Common myeloid progenitor, CD34-positive (primary cell): ENCODE data around the gene PRR35.
A peak's percentile ranks its signal among the peaks of the same experiment; 100 is the strongest.

ENCODE experiments used
- CTCF ChIA-PET: fragments of 350-600 bp; sonication (Branson Sonifier 250); formaldehyde crosslinking; loops from one replicate; lab custom pipeline; 2021; ENCODE audit warnings: antibody characterized with exemption; lab: Charles Lee
- POLR2A ChIA-PET: fragments of 350-600 bp; sonication (Branson Sonifier 250); formaldehyde crosslinking; loops from one replicate; lab custom pipeline; 2021; ENCODE audit warnings: antibody characterized with exemption; lab: Charles Lee
- DNase-seq, 3 donors: peaks; one replicate each; pipeline versions ENCODE4 v3.0.0 to v3.0.0-alpha.2; 2013
- H3K27ac ChIP-seq, 2 experiments: 1 replicate in 1 of 2; 2 replicates in 1 of 2; pipeline ENCODE4 v1.7.0; 2013; ENCODE audit warnings: inconsistent platforms in 2 of 2, low read length in 2 of 2, mild to moderate bottlenecking in 2 of 2, low read depth in 1 of 2, moderate library complexity in 1 of 2; ENCODE audit not compliant: severe bottlenecking in 2 of 2, insufficient read depth in 1 of 2, poor library complexity in 1 of 2
- H3K27me3 ChIP-seq, 5 experiments: replicated peaks in 2 of 5; 1 replicate in 3 of 5; 2 replicates in 2 of 5; pipeline versions ENCODE4 v1.6.1 to v1.7.0; 2013; ENCODE audit warnings: low read length in 4 of 5, mild to moderate bottlenecking in 2 of 5, moderate library complexity in 2 of 5, inconsistent platforms in 1 of 5; ENCODE audit not compliant: insufficient read depth in 5 of 5, control insufficient read depth in 4 of 5
- H3K36me3 ChIP-seq, 4 experiments: 1 replicate in 2 of 4; 2 replicates in 2 of 4; pipeline versions ENCODE4 v1.6.1 to v1.7.0; 2013; ENCODE audit warnings: low read length in 3 of 4, control low read depth in 1 of 4, mild to moderate bottlenecking in 1 of 4; ENCODE audit not compliant: control insufficient read depth in 4 of 4, insufficient read depth in 4 of 4
- H3K4me1 ChIP-seq, 4 experiments: 1 replicate in 3 of 4; 2 replicates in 1 of 4; pipeline versions ENCODE4 v1.6.1 to v1.7.1; 2013; ENCODE audit warnings: low read length in 3 of 4, mild to moderate bottlenecking in 3 of 4, control low read depth in 1 of 4, inconsistent platforms in 1 of 4, moderate library complexity in 1 of 4; ENCODE audit not compliant: control insufficient read depth in 4 of 4, insufficient read depth in 4 of 4; ENCODE audit errors: control extremely low read depth in 1 of 4
- H3K4me3 ChIP-seq, 7 experiments: 1 replicate in 4 of 7; 2 replicates in 3 of 7; pipeline versions ENCODE4 v1.5.1 to v1.7.0; 2013; ENCODE audit warnings: mild to moderate bottlenecking in 7 of 7, low read length in 6 of 7, moderate library complexity in 6 of 7, inconsistent platforms in 2 of 7, low read depth in 2 of 7, control low read depth in 1 of 7; ENCODE audit not compliant: insufficient read depth in 4 of 7, control insufficient read depth in 1 of 7; ENCODE audit errors: extremely low read depth in 1 of 7
- H3K9me3 ChIP-seq, 5 experiments: 1 replicate in 4 of 5; 2 replicates in 1 of 5; pipeline versions ENCODE4 v1.6.1 to v1.7.1; 2013; ENCODE audit warnings: low read length in 4 of 5, mild to moderate bottlenecking in 2 of 5, inconsistent platforms in 1 of 5, low read depth in 1 of 5, moderate library complexity in 1 of 5; ENCODE audit not compliant: control insufficient read depth in 4 of 5, insufficient read depth in 2 of 5; ENCODE audit errors: control extremely low read depth in 1 of 5
- WGBS: methylation state at CpG from one replicate; pipeline ENCODE4 v1.1.5; 2013; ENCODE audit not compliant: insufficient coverage; 5-methylcytosine and 5-hydroxymethylcytosine counted together

PRR35 gene

DNA sequence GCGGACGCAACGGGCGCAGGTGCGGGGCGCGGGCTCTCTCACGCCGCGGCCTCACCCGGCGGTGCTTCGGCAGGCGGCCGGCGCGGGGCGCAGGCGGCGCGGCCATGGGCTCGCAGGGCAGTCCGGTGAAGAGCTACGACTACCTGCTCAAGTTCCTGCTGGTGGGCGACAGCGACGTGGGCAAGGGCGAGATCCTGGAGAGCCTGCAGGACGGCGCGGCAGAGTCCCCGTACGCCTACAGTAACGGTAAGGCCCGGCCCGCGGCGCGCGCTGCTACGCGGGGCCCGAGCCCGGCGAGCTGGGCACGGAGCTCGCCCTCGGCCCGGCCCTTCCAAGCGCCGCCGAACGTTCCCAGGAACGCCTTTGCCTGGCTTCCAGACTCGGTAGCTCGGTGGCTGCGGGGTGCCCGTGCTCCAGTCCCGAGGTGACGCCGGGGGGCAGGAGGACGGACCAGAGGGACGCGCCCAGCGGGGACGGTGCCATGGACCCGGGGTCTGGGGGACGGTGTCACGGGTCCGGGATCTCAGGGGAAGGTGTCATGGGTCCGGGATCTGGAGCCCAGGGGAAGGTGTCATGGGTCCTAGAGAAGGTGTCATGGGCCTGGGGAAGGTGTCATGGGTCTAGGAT lies 30.1 kb downstream of the PRR35 start:
- WGBS = 2% methylated on average over 55 of the region's 71 CpGs
- Histone ChIP-seq H3K27me3 (peaks cover 0 to 2% (median 0%) of the 10 kb centered on the region in 5 experiments), H3K36me3 (peaks cover 0 to 9% (median 7%) of the 10 kb centered on the region in 4 experiments), H3K27ac (peak overlapping the region; percentile 25 to 79), H3K4me1 (peaks cover 0 to 56% (median 54%) of the 10 kb centered on the region in 4 experiments), H3K9me3 (no peaks in the 10 kb centered on the region), H3K4me3 (peak overlapping the region; percentile 68 to 88 (median 82))
- peak in 2 of 3 donors; percentile 49 to 60 for DNase-seq
- CTCF ChIA-PET = interaction anchor here (1.3 to 4.0 kb wide), 2 partner anchors 10 kb away, joined by 11 to 21 read pairs; no protein-coding TSS in a partner anchor
- POLR2A ChIA-PET = interaction anchor here (1.1 kb wide), 1 partner anchor 10 kb away, joined by 5 read pairs; no protein-coding TSS in a partner anchor

GRCh38 chr16:590815-591200 lies 30.6 kb downstream of the PRR35 start:
- Histone ChIP-seq H3K4me3 (peak overlapping the region; percentile 68 to 88 (median 82)), H3K27me3 (no peaks in the 10 kb centered on the region), H3K9me3 (no peaks in the 10 kb centered on the region), H3K27ac (peak overlapping the region in 1 of 2 experiments; percentile 79), H3K36me3 (peaks cover 0 to 9% (median 7%) of the 10 kb centered on the region in 4 experiments), H3K4me1 (peaks cover 0 to 56% (median 53%) of the 10 kb centered on the region in 4 experiments)
- 77% methylated on average over 10 of the region's 10 CpGs for WGBS
- no peak for DNase-seq
- ChIA-PET CTCF (interaction anchor here (1.3 to 4.0 kb wide), 2 partner anchors 10 kb away, joined by 11 to 21 read pairs; no protein-coding TSS in a partner anchor), POLR2A (interaction anchor here (1.1 kb wide), 1 partner anchor 10 kb away, joined by 5 read pairs; no protein-coding TSS in a partner anchor)

DNA sequence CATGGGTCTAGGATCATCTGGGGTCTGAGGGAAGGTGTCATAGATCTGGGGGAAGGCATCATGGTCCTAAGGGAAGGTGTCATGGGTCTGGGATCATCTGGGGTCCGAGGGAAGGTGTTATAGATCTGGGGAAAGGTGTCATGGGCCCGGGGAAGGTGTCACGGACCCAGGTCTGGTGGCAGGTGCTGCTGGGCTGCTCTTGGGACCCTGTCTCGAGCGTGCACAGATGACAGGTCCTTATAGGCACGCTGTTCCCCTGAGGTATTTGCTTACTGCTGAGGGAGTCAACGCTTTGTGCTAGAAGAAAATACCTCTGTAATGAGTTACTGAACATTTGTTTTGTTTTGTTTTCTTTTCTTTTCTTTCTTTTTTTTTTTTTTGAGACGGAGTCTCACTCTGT lies 31.0 kb downstream of the PRR35 start:
- peaks cover 0 to 11% (median 8%) of the 10 kb centered on the region in 4 experiments for H3K36me3 ChIP-seq
- H3K4me1 ChIP-seq = peaks cover 0 to 59% (median 52%) of the 10 kb centered on the region in 4 experiments
- no peak overlapping the region for H3K27ac ChIP-seq
- no peaks in the 10 kb centered on the region for H3K9me3 ChIP-seq
- peak overlapping the region in 4 of 7 experiments; percentile 82 to 88 (median 86) for H3K4me3 ChIP-seq
- ChIA-PET POLR2A (no interaction called here), CTCF (interaction anchor here (4.0 kb wide), 1 partner anchor 11 kb away, joined by 21 read pairs; no protein-coding TSS in a partner anchor)
- no peak for DNase-seq
- no peaks in the 10 kb centered on the region for H3K27me3 ChIP-seq
- 93% methylated on average over 5 of the region's 8 CpGs for WGBS

DNA sequence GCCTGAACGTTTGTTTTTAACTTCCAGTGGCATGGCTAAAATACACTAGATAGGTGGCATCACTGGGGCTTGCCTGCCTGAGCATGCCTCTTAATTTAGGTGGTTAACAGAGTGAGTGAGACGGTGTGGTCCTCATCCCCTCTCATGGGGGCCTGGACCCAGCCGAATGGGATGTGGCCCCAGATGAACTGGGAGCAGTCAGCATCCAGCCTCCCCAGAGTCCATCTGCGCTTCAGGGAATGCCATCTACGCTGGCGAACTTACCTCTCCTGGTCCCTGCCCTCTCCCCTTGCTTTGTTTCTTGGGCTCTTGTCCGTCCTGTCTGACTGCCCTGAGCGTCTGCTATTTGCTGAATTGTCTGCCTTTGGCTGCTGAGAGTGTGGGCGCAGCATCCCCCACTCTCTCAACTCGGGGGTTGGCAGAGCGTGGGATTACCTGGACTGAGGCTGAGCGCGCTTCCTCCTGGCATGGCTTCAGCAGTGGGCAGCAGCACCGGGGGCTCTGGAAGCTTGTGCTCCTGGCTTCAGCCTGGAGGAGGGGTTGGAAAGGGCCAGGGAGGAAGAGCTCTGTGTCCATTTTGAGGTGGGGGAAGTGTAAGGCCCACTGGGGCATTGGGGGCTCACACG lies 31.8 kb downstream of the PRR35 start:
- CTCF ChIA-PET = interaction anchor here (1.4 to 4.0 kb wide), 8 partner anchors 8 to 109 kb away, joined by 3 to 21 read pairs (median 4); no protein-coding TSS in a partner anchor
- Histone ChIP-seq H3K4me1 (peaks cover 0 to 56% (median 47%) of the 10 kb centered on the region in 4 experiments), H3K36me3 (peaks cover 0 to 17% (median 13%) of the 10 kb centered on the region in 4 experiments), H3K9me3 (no peaks in the 10 kb centered on the region), H3K4me3 (peak overlapping the region in 1 of 7 experiments; percentile 33), H3K27me3 (no peaks in the 10 kb centered on the region), H3K27ac (no peak overlapping the region)
- DNase-seq = no peak
- POLR2A ChIA-PET = no interaction called here
- WGBS = 97% methylated on average over 10 of the region's 15 CpGs

GRCh38 chr16:592518-593306 lies 32.5 kb downstream of the PRR35 start:
- peak in 2 of 3 donors; percentile 40 to 47 for DNase-seq
- Histone ChIP-seq H3K36me3 (peaks cover 0 to 17% (median 13%) of the 10 kb centered on the region in 4 experiments), H3K27me3 (no peaks in the 10 kb centered on the region), H3K4me3 (peak overlapping the region in 2 of 7 experiments; percentile 8 to 33), H3K27ac (peak overlapping the region in 1 of 2 experiments; percentile 6), H3K4me1 (peaks cover 0 to 49% (median 39%) of the 10 kb centered on the region in 4 experiments), H3K9me3 (no peaks in the 10 kb centered on the region)
- ChIA-PET CTCF (interaction anchor here (0.9 to 4.0 kb wide), 9 partner anchors 8 to 110 kb away, joined by 3 to 21 read pairs (median 4); no protein-coding TSS in a partner anchor), POLR2A (no interaction called here)
- WGBS = 74% methylated on average over 18 of the region's 24 CpGs

DNA sequence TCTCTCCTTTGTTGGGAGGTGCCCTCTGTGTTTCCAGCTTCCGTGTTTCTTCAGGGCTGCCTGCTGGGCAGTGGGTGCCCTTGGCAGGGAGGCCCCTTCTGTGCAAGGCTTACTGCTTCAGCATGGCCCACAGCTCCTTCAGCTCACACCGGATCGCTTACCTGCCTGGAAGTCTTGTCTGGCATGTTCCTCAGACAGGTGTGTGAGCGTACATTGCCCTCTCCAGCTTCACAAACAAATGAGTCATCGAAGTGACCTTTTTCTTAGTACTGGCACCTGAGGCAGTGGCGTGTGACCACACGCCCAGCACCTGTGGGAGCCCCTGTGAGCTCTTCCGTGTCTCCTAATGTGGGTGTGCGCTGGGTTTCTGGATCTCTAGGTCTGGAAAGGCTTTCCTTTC lies 33.2 kb downstream of the PRR35 start:
- H3K4me3 ChIP-seq = no peak overlapping the region
- ChIA-PET CTCF (interaction anchor here (0.8 to 4.0 kb wide), 9 partner anchors 10 to 110 kb away, joined by 3 to 21 read pairs (median 4); no protein-coding TSS in a partner anchor), POLR2A (no interaction called here)
- H3K27ac ChIP-seq = no peak overlapping the region
- H3K4me1 ChIP-seq = peaks cover 0 to 42% (median 33%) of the 10 kb centered on the region in 4 experiments
- DNase-seq = no peak
- WGBS = 94% methylated on average over 9 of the region's 9 CpGs
- peaks cover 0 to 17% (median 13%) of the 10 kb centered on the region in 4 experiments for H3K36me3 ChIP-seq
- no peaks in the 10 kb centered on the region for H3K27me3 ChIP-seq
- no peaks in the 10 kb centered on the region for H3K9me3 ChIP-seq
